Caki2 (cell line): ENCODE results near the gene SLC25A38. TPM values are rescaled to one million over a fixed set of nuclear protein-coding genes. Genes with fewer than 3 reads are reported as not detected.
A peak's percentile ranks its signal among the peaks of the same experiment; 100 is the strongest.
"Not testable (repeated sequence)": the region's sequence is repeated elsewhere in the genome, so short reads cannot be mapped to it uniquely, and the experiment has no call there.

ENCODE experiments used
- DNase-seq: peaks from one replicate; pipeline ENCODE4 v3.0.0-alpha.2; 2015; ENCODE audit warnings: low read depth
- in situ Hi-C: cut with HindIII; loops from 2 replicates; pipeline ENCODE4 v1.10.0; 2016; ENCODE audit warnings: low sequenced_read_pairs, low pct_unique_long_range_greater_than_20kb, mixed read lengths
- total RNA-seq: library from RNA; depleted of rRNA; stranded (reverse); fragments of >200 nt; shearing (Covaris generic); gene quantifications from 2 replicates; pipeline ENCODE4 v1.2.3, GENCODE V29; 2014; ENCODE audit warnings: low replicate concordance

SLC25A38 gene
- total RNA-seq, 1 experiment from 2014 or later = 18.1 TPM

DNA sequence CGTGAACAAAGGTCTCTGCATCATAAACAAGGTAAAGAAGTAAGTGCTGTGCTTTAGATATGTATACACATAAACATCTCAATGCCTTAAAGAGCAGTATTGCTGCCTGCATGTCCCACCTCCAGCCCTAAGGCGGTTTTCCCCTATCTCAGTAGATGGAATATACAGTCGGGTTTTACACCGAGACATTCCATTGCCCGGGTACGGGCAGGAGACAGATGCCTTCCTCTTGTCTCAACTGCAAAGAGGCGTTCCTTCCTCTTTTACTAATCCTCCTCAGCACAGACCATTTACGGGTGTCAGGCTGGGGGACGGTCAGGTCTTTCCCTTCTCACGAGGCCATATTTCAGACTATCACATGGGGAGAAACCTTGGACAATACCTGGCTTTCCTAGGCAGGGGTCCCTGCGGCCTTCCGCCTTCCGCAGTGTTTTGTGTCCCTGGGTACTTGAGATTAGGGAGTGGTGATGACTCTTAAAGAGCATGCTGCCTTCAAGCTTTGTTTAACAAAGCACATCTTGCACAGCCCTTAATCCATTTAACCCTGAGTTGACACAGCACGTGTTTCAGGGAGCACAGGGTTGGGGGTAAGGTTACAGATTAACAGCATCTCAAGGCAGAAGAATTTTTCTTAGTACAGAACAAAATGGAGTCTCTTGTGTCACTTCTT, 35.5 kb downstream of the SLC25A38 start:
- DNase-seq, in situ Hi-C loops: not testable (repeated sequence)

DNA sequence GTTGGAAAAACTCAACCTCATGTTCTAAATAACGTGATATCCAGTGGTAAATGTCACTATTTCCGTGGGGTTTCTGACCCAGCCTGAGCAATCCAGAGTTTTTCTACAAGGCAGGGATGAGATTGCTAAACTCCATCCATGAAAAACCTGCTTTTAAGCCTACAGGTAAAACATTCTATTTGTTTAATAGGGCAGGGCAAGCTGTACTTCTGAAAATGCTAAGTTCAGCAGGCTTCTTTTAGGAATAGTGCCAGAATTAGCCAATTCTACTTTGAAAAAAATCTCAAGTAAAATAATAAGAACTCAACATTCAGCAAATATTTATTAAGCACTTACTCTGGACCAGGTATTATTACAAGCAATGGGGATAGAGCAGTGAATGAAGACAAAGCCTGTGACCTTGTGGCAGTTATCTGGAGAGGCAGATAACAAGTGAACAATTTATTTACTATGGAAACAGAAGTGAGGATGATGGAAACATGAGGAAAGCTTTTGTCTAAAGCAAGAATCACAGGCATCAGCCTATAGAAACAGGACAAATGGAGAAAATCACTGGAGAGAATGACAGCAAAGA, 36.7 kb downstream of the SLC25A38 start:
- in situ Hi-C loops = no loop called here
- DNase-seq = no peak

DNA sequence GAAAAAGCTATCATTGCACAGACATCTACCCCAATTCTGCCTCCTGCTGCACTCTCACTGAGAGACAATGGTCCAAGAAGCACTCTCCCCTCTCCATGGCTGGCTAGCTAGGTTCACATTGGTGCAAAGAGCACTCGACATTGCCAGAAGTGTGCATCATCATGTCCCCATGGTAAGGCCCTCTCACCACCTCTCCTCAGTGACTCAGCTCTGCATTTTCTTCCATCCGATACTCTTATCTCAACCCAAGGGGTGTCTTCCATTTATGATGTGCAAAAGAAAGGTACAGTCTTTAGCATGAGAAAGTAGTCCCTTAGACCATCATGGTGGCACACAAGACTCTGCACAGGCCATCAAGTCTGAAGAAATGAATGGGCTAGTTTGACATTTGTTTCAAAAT, 37.4 kb downstream of the SLC25A38 start:
- DNase-seq = no peak
- in situ Hi-C loops = no loop called here

DNA sequence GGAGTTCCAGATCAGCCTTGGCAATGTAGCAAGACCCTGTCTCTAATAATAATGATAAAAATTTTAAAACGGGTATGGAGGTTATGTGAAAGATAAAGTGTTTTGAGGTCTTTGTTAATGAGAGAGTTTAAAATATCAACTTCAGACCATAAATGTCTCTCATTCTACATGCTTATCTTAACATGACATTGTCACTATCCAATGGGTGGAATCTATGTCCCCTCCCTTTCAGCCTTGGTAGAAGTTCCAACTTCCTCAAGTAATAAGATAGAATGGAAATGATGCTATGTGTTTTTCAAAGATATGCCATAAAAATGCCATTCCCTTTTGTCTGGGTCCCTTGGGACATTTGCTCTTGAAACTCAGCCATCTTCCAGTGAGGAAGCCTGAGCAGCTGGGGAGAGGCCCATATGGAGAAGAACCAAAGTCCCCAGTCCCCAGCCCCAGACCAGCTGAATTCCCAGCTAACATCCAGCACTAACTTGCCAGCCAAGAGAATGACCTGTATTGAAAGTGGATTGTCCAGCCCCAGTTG, 40.3 kb downstream of the SLC25A38 start:
- in situ Hi-C loops = no loop called here
- DNase-seq = no peak

DNA sequence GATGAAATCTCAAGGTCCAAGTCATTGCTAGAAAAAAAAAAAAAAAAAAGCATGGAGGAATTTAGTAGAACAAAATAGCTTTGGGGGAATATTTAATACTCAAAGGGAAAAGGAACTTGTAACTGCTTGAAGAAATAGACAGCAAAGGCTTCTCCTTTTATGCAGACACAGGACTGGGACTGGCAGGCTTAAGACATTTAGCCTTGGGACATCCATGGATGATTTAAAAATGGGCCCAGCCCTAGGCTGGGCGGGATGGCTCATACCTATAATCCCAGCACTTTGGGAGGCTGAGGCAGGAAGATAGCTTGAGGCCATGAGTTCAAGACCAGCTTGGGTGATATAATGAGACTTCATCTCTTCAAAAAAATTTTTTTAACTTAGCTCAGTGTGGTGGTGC, 43.1 kb downstream of the SLC25A38 start:
- DNase-seq = no peak
- in situ Hi-C loops = no loop called here

DNA sequence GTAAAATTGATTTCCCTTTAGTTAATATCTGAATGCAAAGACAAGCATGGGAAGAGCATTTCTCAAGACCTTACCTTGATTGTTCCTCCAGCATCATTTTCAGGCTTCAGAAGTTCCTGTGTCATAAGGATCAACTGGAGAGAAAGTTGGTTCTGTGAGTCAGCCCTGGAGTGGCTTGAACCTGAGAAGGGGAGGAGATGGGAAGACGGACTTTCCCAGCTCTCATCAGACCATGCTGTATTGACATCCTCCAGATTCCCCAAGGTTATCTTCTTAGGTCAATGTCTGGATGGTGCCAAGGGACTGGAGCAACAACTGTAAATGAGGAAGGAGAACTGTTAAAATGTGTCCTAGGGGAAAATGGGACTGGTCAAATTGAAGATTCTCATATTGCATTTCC, 44.3 kb downstream of the SLC25A38 start:
- DNase-seq = no peak
- in situ Hi-C loops = no loop called here

DNA sequence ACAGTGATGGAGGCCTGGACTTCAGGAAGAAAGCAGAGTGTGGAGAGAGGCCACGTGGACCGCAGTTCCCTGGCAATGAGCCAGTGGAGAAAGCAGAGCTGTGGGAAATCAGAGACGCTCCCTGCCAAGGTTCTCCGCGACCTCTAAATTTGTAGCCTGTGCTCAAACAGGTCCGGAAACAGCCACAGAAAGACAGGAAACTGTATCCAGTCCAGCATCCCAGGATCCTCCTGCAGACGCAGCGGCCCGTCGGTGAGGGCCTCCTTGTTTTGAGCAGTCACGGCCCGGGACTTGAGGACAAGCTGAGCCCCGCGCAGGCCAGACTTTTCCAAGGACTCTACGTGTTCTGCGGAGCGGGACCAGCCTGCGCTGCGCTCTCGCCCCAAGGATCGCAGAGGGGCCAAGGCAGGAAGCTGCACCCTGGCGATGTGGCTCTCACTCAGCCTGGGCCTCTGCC, 45.6 kb downstream of the SLC25A38 start:
- in situ Hi-C loops = no loop called here
- DNase-seq = no peak

DNA sequence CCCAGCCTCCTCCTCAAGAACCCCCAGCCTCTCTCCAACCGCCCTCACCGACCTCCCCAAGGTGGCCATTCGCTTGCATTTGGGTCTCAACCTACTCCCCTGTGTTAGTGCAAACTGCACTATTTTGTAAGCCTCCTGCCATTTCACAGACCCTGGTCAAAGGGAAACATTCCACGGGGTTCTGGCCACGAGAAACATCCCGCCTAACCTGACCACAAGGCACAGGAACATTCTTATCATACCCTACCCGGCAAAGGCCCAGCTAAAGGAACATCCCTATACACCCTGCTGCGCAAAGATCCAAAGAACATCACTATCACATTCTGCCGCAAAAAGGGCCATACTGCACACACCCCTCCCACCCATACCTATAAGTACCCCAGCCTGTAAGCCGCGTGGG, 46.3 kb downstream of the SLC25A38 start:
- DNase-seq = no peak
- in situ Hi-C loops = no loop called here

DNA sequence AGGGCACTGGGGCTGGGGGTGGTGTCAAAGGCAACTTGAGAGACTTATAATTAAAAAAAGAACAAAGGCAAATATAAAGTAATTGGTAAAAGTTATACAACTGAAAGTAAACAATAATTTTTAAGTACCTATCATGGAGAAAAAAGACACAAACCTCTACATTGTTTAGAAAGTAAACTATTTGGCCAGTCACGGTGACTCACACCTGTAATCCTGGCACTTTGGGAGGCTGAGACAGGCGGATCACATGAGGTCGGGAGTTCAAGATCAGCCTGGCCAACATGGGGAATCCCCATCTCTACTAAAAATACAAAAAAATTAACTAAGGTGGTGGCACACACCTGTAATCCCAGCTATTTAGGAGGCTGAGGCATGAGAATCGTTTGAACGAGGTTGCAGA, 49.2 kb downstream of the SLC25A38 start:
- DNase-seq = no peak
- in situ Hi-C loops = no loop called here

DNA sequence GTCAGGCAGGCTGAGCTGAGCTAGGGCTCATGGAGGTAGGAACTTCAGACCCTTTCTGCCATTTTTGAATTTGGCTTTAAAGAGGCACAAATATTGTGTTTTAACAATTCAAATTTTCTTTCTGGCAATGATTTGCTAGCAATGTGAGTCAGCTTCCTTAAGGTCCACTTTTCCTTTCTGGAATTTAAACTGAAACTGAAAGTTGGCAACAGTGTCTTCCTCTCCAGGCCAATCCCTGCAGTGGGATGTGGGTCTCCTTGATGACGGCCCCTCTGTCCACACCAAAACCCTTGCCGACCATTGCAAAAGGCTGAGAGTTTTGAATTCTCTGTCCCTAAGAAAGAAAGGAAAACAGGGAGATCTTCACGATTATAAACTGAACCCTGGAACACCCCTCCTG, 50.5 kb downstream of the SLC25A38 start:
- peak; percentile 34 for DNase-seq
- in situ Hi-C loops = no loop called here

DNA sequence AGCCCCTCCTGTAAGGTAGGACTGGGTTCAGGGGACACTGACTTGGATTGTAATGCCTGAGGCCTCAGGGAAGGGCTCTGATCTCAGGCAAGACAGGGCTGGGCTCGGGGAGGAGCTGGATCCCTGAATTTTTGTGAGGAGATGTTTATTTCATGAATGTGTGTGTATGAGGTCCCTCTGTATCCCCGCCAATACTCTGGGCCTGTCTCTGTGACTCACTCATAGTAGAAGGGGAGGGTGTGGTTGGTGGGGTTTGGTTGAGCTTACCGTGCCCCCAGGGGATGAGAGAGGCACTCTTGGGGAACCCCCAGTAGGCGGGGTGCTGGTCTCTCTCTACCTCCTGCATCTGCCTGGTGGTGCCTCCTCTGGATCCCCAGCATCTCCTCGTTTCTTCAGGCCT, 51.4 kb downstream of the SLC25A38 start:
- in situ Hi-C loops = no loop called here

DNA sequence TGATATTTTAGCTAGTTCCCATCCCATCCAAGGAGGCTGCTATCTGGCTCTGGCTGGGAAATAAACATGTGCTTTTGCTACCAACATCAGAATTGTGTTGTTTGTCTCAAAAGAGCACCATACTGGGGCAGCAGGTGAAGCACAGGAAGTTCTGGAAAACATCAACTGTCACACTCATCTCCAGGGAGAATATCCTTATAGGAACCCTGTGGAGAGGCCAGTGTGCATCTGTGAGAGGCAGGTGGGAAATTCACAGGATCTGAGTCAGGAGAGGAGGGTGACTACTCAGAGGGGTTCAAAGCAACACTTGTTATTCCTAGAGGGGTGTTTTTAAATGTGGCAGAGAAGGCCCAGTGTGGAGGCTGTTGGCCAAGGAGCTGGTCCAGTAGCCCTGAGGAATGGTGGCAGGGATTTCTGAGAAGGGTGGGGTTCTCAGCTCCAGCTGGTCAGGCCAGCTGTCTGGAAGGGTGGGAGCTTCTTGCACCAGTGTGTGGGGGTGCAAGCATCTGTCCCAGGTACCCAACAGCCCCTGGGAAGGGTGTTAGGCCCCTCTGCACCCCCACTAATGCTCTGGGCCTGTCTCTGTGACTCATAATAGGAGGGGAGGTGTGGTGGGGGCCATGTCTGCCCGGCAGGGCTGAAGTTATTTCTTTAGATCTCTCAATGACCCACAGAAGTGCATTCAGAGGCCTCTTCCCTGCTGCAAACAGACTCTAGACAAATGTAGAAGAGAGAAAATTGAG, 52.0 kb downstream of the SLC25A38 start:
- in situ Hi-C loops = no loop called here
- no peak for DNase-seq

More for the DNA sequence above, 51.4 kb downstream of the SLC25A38 start:
- no peak for DNase-seq

DNA sequence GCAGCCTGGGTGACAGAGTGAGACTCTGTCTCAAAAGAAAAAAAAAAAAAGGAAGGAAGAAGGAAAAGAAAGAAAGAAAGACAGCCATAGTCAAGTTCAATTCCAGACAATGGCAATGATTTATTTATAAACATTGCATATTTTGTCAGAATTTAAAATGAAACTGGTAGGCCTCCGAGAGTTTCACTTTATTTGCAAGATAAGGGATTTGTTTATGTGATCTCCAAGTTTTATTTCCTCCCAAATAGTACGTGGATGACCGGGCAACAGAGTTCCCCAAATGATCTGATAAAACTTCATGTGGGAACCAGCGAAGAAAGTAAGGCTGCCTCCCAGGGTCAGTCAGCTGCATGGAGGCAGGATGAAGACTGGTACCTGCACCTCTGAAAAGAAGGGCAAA, 55.7 kb downstream of the SLC25A38 start:
- in situ Hi-C loops = no loop called here
- no peak for DNase-seq

DNA sequence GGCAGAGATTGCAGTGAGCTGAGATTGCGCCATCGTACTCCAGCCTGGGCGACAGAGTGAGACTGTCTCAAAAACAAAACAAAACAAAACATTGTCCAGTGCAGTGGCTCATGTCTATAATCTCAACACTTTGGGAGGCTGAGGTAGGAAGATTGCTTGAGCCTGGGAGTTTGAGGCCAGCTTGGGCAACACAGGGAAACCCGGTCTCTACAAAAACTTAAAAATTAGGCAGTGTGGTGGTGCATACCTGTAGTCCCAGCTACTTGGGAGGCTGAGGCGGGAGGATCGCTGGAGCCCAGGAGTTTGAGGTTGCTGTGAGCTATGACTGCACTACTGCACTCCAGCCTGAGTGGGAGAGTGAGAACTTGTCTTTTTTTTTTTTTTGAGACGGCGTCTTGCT, 57.1 kb downstream of the SLC25A38 start:
- no peak for DNase-seq
- in situ Hi-C loops = no loop called here

DNA sequence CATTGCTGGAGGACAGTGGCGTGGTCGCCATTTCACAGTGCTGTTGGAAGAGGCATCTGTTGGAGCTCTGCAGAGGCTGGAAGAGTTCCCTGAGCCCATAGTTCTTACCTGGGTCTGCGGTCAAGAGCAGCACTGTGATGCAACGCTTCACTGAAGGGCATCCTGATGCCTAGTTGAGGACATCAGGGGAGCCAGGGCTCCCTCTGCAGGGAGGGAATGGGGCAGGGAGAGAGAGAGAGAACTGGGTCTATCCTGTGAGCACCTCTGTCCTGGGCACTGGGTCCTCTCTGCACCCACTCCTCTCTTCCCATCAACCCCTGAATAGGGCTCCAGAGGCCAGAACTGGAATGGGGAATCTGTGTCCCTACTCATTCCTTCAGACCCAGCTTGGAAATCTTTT, 60.4 kb downstream of the SLC25A38 start:
- DNase-seq = no peak
- in situ Hi-C loops = no loop called here

DNA sequence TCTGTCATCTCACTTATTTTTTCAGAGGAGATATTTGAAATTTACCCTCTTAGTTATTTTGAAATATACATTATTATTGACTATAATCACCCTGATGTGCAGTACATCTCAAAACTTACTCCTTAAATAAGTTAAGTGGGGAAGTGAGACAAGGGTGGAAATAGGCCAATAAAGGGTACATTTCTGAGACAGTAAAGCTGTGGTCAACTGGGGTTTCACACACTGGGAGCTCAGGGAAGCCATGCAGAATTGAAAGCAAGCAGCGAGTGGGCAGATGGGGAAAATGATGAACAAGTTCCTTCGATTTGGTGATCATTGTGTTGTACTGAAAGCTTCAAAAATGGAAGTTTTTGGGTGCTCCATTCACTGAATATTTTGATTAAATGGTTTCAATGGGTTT, 62.8 kb downstream of the SLC25A38 start:
- in situ Hi-C loops = no loop called here

DNA sequence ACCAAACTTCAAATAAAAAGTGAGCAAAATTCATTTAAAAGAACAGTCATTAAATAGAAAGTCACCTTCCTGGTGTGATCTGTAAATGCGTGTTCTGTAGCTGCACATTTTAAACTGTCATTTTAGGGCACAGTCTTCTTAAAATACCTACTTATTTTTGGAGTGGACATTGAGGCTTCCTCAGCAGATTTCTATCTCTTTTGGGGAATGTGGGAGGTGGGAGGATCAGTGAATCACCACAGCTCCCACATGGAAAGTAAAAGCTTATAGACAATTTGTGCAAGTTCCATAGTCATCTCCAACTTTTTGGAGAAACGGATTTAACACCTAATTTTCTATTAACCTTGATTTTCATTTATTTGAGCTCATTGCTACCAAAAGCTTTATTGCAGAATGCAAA, 63.3 kb downstream of the SLC25A38 start:
- DNase-seq = no peak
- in situ Hi-C loops = no loop called here

More for the DNA sequence above, 62.8 kb downstream of the SLC25A38 start:
- DNase-seq = no peak
